Measurements from ENCODE around the gene DLG2.
A peak's percentile ranks its signal among the peaks of the same experiment; 100 is the strongest.

DLG2 gene

DNA sequence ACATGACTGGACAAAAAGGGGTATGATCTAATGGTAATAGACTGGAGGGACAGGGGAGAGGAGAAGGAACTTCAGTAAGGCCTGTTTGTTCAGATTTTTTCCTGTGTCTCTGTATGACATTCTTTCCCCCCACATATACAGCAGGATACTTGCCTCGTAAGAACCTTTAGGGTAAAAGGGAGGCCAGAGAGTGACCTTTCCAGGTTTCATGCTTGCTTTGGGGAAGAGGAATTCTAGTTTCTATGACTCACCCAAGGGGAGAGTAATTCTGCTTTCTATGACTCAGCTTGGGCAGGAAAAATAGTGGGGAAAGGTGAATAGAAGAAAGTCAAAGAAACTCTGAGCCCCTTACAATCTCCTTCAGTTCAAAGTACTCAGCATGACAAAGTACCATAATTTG is 457.0 kb downstream of the DLG2 start:
- Histone ChIP-seq H4K20me1 (ENCODE audit: control insufficient read depth, insufficient read depth, low read depth, low read length) (no peaks in the 10 kb centered on the region), H3K9me2 (replicated peaks; ENCODE audit: control insufficient read depth, low read length) (no peaks in the 10 kb centered on the region), H3K27ac (ENCODE audit: low read depth, low read length) (no peak overlapping the region), H3K27me3 (ENCODE audit: control insufficient read depth, low read length) (no peaks in the 10 kb centered on the region), H3K36me3 (ENCODE audit: control insufficient read depth, low read length) (no peaks in the 10 kb centered on the region), H3K4me3 (ENCODE audit: low read length) (no peak overlapping the region), H3F3A (ENCODE audit: control insufficient read depth, insufficient read depth) (no peaks in the 10 kb centered on the region), H3K79me2 (ENCODE audit: control insufficient read depth, low read length) (no peaks in the 10 kb centered on the region), H3K4me1 (ENCODE audit: control insufficient read depth, low read length) (peaks cover 10% of the 10 kb centered on the region), H3K4me2 (ENCODE audit: low read length) (no peak overlapping the region), H3K9me3 (ENCODE audit: control insufficient read depth, insufficient read depth, low read length) (no peaks in the 10 kb centered on the region)
- no peak for TF ChIP-seq EZH2phosphoT487 (IDR thresholded peaks at IDR 0.05; ENCODE audit: borderline replicate concordance, low read length)
- TF ChIP-seq, protein P1, sequence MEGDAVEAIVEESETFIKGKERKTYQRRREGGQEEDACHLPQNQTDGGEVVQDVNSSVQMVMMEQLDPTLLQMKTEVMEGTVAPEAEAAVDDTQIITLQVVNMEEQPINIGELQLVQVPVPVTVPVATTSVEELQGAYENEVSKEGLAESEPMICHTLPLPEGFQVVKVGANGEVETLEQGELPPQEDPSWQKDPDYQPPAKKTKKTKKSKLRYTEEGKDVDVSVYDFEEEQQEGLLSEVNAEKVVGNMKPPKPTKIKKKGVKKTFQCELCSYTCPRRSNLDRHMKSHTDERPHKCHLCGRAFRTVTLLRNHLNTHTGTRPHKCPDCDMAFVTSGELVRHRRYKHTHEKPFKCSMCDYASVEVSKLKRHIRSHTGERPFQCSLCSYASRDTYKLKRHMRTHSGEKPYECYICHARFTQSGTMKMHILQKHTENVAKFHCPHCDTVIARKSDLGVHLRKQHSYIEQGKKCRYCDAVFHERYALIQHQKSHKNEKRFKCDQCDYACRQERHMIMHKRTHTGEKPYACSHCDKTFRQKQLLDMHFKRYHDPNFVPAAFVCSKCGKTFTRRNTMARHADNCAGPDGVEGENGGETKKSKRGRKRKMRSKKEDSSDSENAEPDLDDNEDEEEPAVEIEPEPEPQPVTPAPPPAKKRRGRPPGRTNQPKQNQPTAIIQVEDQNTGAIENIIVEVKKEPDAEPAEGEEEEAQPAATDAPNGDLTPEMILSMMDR (IDR thresholded peaks at IDR 0.05; ENCODE audit: low read depth, low read length, poor library complexity, severe bottlenecking) = no peak

DNA sequence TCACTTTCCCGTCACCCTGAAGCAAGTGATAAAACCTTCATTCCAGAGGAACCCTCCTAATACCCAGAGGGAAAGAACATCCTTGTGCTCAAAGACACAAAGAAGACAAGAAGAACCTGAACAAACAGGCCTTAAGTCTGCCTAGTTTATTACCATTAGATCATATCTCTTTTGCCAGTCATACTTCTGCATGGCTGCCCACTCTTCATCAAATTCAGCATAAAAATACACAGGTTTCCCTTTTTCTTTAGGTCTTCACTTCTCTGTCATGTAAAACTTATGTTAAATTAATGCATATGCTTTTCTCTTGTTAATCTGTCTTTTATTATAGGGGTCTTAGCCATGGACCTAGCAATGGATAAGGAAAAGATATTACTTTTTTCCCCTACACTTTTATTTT is 459.7 kb downstream of the DLG2 start:
- no peak for TF ChIP-seq EZH2phosphoT487 (IDR thresholded peaks at IDR 0.05; ENCODE audit: borderline replicate concordance, low read length)
- Histone ChIP-seq H3K4me2 (ENCODE audit: low read length) (no peak overlapping the region), H3K36me3 (ENCODE audit: control insufficient read depth, low read length) (no peaks in the 10 kb centered on the region), H3K79me2 (ENCODE audit: control insufficient read depth, low read length) (no peaks in the 10 kb centered on the region), H4K20me1 (ENCODE audit: control insufficient read depth, insufficient read depth, low read depth, low read length) (no peaks in the 10 kb centered on the region), H3K27ac (ENCODE audit: low read depth, low read length) (no peak overlapping the region), H3K9me2 (replicated peaks; ENCODE audit: control insufficient read depth, low read length) (no peaks in the 10 kb centered on the region), H3K4me3 (ENCODE audit: low read length) (no peak overlapping the region), H3F3A (ENCODE audit: control insufficient read depth, insufficient read depth) (no peaks in the 10 kb centered on the region), H3K27me3 (ENCODE audit: control insufficient read depth, low read length) (no peaks in the 10 kb centered on the region), H3K4me1 (ENCODE audit: control insufficient read depth, low read length) (peaks cover 11% of the 10 kb centered on the region), H3K9me3 (ENCODE audit: control insufficient read depth, insufficient read depth, low read length) (no peaks in the 10 kb centered on the region)

DNA sequence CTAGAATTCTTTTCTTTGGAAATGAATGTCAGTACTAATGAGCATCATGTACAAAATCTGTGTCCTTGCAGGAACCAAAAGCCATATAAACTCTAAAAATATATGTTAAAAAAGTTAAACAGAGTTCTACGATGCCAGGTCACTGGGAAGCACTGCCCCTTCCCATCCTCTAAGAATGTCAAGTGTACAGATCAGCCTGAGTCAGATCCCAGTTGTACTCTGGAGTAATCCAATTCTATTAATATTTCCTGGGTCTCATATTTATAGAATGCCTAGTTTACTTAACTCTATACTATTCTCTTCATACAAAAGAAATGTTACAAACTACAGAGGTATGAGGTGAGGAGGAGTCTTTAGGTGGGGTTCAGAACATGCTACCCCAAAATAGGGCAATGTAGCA is 460.1 kb downstream of the DLG2 start:
- H3K4me3 ChIP-seq (ENCODE audit: low read length) = no peak overlapping the region
- TF ChIP-seq, protein P1 (IDR thresholded peaks at IDR 0.05; ENCODE audit: low read depth, low read length, poor library complexity, severe bottlenecking) = no peak
- TF ChIP-seq EZH2phosphoT487 (IDR thresholded peaks at IDR 0.05; ENCODE audit: borderline replicate concordance, low read length) = no peak
- H3K36me3 ChIP-seq (ENCODE audit: control insufficient read depth, low read length) = no peaks in the 10 kb centered on the region
- H3K27me3 ChIP-seq (ENCODE audit: control insufficient read depth, low read length) = no peaks in the 10 kb centered on the region
- peaks cover 11% of the 10 kb centered on the region for H3K4me1 ChIP-seq (ENCODE audit: control insufficient read depth, low read length)
- H3F3A ChIP-seq (ENCODE audit: control insufficient read depth, insufficient read depth) = no peaks in the 10 kb centered on the region
- no peaks in the 10 kb centered on the region for H3K79me2 ChIP-seq (ENCODE audit: control insufficient read depth, low read length)
- H3K9me2 ChIP-seq (replicated peaks; ENCODE audit: control insufficient read depth, low read length) = no peaks in the 10 kb centered on the region
- H4K20me1 ChIP-seq (ENCODE audit: control insufficient read depth, insufficient read depth, low read depth, low read length) = no peaks in the 10 kb centered on the region
- no peaks in the 10 kb centered on the region for H3K9me3 ChIP-seq (ENCODE audit: control insufficient read depth, insufficient read depth, low read length)
- no peak overlapping the region for H3K27ac ChIP-seq (ENCODE audit: low read depth, low read length)
- H3K4me2 ChIP-seq (ENCODE audit: low read length) = no peak overlapping the region

DNA sequence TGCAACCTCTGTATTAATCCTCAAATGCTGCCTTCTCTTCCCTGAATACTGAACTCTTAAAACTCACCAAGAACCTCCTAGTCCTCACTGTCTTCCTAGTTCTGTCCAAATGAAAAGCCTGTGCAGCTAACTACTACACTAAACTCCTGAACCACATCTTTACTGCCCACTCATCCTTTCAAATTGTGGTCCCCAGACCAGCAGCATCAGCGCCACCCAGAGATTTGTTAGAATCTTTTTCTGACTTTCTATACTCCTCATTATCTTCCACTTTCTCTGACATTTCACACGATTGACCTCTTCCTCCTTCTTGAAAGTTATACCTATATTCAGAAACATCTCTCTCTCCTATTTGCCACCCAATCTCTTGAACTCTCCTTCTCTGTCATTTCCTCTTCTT is 461.3 kb downstream of the DLG2 start:
- no peak overlapping the region for H3K27ac ChIP-seq (ENCODE audit: low read depth, low read length)
- no peak overlapping the region for H3K4me2 ChIP-seq (ENCODE audit: low read length)
- H3F3A ChIP-seq (ENCODE audit: control insufficient read depth, insufficient read depth) = no peaks in the 10 kb centered on the region
- no peaks in the 10 kb centered on the region for H3K27me3 ChIP-seq (ENCODE audit: control insufficient read depth, low read length)
- H4K20me1 ChIP-seq (ENCODE audit: control insufficient read depth, insufficient read depth, low read depth, low read length) = no peaks in the 10 kb centered on the region
- H3K79me2 ChIP-seq (ENCODE audit: control insufficient read depth, low read length) = no peaks in the 10 kb centered on the region
- no peak overlapping the region for H3K4me3 ChIP-seq (ENCODE audit: low read length)
- peaks cover 11% of the 10 kb centered on the region for H3K4me1 ChIP-seq (ENCODE audit: control insufficient read depth, low read length)
- H3K9me3 ChIP-seq (ENCODE audit: control insufficient read depth, insufficient read depth, low read length) = peaks cover 2% of the 10 kb centered on the region; the same call in 1 of the 2 replicates
- TF ChIP-seq, protein P1 (IDR thresholded peaks at IDR 0.05; ENCODE audit: low read depth, low read length, poor library complexity, severe bottlenecking) = peak; percentile 28
- no peak for TF ChIP-seq EZH2phosphoT487 (IDR thresholded peaks at IDR 0.05; ENCODE audit: borderline replicate concordance, low read length)
- no peaks in the 10 kb centered on the region for H3K36me3 ChIP-seq (ENCODE audit: control insufficient read depth, low read length)
- H3K9me2 ChIP-seq (replicated peaks; ENCODE audit: control insufficient read depth, low read length) = no peaks in the 10 kb centered on the region

All from DOHH2 (cell line).